Measurements from ENCODE around the gene STK32C. TPM values are rescaled to one million over a fixed set of nuclear protein-coding genes. Genes with fewer than 3 reads are reported as not detected.

STK32C gene
- 13.5 and 16.0 TPM in 2 replicates for total RNA-seq (2022)
- percentile 41 among the genes with signal in this experiment for Bru-seq, nascent RNA
- percentile 40 among the genes with signal in this experiment for BruChase-seq, experiment 1, labeled RNA remaining after a 6-hour chase
- BruChase-seq, experiment 2, labeled RNA remaining after a 2-hour chase: percentile 40 among the genes with signal in this experiment
- long read RNA-seq, partial matches to known transcripts: 1 of 27 reads
- long read RNA-seq, other reads (novel, unspliced or antisense): 22 of 27 reads

DNA sequence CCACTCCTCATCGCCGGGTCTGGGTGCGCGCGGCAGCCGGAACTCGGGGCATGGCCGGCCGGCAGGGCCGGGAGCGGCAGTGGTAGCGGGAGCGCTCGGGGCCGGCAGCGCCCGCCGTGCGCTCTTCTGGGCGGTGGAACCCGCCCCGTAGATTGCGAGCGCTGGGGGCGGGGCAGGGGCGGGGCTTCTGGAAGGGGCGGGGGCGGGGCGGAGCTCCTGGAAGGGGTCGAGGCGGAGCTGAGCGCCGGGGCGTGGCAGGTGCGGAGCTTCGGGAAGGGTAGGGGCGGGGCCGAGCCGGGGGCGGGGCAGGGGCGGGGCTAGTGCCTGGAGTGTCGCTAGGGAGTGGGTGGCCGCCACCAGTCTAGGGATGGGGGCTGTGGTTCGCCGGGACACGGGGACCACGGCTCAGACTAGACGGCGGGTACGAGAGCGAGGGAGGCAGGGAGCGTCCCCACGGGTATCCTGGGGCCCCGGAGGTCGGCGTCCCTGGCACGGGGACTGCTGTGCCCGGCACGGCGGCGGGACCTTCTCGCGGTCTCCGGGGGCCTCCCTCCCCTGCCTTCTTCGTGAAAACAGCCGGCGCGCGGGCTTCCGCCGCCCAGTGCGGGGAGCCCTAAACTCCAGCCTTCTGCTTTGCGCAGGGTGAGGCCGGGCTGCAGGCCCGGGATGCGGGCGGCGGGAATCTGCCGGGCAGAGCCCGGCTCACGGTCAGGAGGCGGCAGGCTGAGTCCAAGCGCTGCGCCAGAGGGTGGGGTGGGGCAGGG lies at the start of gene STK32C:
STK32C (minus strand) TSS at position 128 of the 764 bp plus-strand sequence; CDS start at position 11, 117 bp downstream.
- Mint-ChIP-seq H3K4me1 (ENCODE audit: low read depth, unreplicated experiment) (peaks cover 15% of the 10 kb centered on the region), H3K36me3 (ENCODE audit: insufficient read depth, unreplicated experiment) (peaks cover 28% of the 10 kb centered on the region), H3K4me3 (ENCODE audit: low read depth, unreplicated experiment) (peak within 1 kb of the TSS; percentile 80), H3K9me3 (ENCODE audit: low read depth, unreplicated experiment) (no peaks in the 10 kb centered on the region), H3K27me3 (ENCODE audit: unreplicated experiment) (no peaks in the 10 kb centered on the region), H3K27ac (ENCODE audit: unreplicated experiment) (peak within 1 kb of the TSS; percentile 35)
- intact Hi-C loops (cut with micrococcal nuclease; ENCODE audit: unreplicated experiment): no loop called here
- TF ChIP-seq, protein P1, sequence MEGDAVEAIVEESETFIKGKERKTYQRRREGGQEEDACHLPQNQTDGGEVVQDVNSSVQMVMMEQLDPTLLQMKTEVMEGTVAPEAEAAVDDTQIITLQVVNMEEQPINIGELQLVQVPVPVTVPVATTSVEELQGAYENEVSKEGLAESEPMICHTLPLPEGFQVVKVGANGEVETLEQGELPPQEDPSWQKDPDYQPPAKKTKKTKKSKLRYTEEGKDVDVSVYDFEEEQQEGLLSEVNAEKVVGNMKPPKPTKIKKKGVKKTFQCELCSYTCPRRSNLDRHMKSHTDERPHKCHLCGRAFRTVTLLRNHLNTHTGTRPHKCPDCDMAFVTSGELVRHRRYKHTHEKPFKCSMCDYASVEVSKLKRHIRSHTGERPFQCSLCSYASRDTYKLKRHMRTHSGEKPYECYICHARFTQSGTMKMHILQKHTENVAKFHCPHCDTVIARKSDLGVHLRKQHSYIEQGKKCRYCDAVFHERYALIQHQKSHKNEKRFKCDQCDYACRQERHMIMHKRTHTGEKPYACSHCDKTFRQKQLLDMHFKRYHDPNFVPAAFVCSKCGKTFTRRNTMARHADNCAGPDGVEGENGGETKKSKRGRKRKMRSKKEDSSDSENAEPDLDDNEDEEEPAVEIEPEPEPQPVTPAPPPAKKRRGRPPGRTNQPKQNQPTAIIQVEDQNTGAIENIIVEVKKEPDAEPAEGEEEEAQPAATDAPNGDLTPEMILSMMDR (IDR thresholded peaks at IDR 0.05; ENCODE audit: unreplicated experiment): no peak
- peak; percentile 80 for DNase-seq
- no TSS peak for BruUV-seq (replicated peaks)
- CTCF ChIA-PET: interaction anchor here (0.6 to 1.0 kb wide), 4 partner anchors 12 to 326 kb away, joined by 3 to 6 read pairs (median 4); no protein-coding TSS in a partner anchor

DNA sequence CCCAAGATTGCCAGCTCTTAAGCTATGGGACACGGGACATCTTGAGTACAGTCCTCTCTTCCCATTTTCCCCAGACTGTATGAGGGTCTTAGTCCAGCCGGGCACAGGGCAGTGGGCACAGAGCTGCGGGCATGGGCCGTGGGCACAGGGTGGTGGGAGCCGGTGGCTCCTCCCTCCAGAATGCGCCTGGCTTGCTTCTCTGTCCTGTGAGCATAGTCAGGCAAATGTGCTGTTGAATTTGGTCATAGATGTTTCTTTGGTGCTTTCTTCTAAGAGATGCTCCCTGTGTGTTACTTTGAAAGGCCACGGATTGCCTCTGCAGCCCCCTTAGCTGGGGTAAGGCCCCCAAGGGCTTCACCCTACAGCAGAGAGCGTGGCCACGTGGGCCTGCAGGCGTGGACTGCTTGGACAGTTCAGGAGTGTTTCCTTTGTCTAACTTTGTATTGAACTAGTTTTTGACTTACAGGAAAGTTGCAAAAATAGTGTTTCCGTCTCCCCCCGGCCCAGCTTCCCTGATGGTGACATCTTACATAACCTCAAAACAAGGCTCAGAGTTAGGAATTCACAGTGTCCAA lies 49.0 kb upstream of the STK32C start:
- Mint-ChIP-seq H3K36me3 (ENCODE audit: insufficient read depth, unreplicated experiment) (peaks cover 6% of the 10 kb centered on the region), H3K9me3 (ENCODE audit: low read depth, unreplicated experiment) (no peaks in the 10 kb centered on the region), H3K27me3 (ENCODE audit: unreplicated experiment) (no peaks in the 10 kb centered on the region), H3K4me3 (ENCODE audit: low read depth, unreplicated experiment) (no peak overlapping the region), H3K27ac (ENCODE audit: unreplicated experiment) (no peak overlapping the region), H3K4me1 (ENCODE audit: low read depth, unreplicated experiment) (no peaks in the 10 kb centered on the region)
- intact Hi-C loops (cut with micrococcal nuclease; ENCODE audit: unreplicated experiment): no loop called here
- no TSS peak for BruUV-seq (replicated peaks)
- CTCF ChIA-PET: no interaction called here
- no peak for DNase-seq
- TF ChIP-seq, protein P1 (IDR thresholded peaks at IDR 0.05; ENCODE audit: unreplicated experiment): no peak

DNA sequence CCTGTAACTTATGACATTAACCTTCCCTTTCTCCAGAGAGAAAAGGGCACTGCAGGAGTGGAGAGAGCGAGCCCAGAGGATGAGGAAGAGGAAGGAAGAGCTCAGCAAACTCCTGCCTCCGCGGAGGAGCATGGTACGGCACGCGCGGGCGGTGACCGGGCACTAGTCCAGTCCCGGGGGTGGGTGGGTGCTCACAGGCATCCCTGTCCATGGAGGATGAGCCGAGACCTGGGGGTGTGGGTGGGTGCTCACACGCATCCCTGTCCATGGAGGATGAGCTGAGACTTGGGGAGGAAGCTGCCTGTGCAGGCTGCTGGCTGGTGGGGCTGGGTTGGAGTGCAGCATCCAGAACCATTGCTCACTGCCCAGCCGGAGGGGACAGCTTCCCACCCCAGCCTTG lies 48.0 kb upstream of the STK32C start:
- Mint-ChIP-seq H3K4me1 (ENCODE audit: low read depth, unreplicated experiment) (no peaks in the 10 kb centered on the region), H3K4me3 (ENCODE audit: low read depth, unreplicated experiment) (no peak overlapping the region), H3K27me3 (ENCODE audit: unreplicated experiment) (no peaks in the 10 kb centered on the region), H3K9me3 (ENCODE audit: low read depth, unreplicated experiment) (no peaks in the 10 kb centered on the region), H3K36me3 (ENCODE audit: insufficient read depth, unreplicated experiment) (peaks cover 6% of the 10 kb centered on the region), H3K27ac (ENCODE audit: unreplicated experiment) (no peak overlapping the region)
- TF ChIP-seq, protein P1 (IDR thresholded peaks at IDR 0.05; ENCODE audit: unreplicated experiment): no peak
- CTCF ChIA-PET: no interaction called here
- intact Hi-C loops (cut with micrococcal nuclease; ENCODE audit: unreplicated experiment): no loop called here
- no peak for DNase-seq
- BruUV-seq (replicated peaks): no TSS peak

DNA sequence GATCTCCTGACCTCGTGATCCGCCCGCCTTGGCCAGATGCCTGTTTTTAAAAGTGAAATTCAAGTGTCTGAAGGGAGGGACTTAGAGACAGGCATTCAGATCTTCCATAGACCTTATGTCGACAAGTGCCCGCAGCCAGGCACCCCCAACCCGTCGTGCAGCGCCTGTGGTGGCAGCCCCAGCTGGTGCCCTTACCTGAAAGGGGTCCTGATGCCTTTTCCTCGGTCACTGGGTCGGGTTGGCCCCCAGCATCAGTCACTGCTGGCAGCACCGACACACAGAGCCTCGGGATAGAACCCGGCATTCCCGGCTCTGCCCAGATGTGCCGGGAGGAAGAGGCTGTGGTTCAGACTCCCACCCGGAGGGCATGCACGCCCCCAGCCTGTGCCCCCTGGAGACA lies 47.5 kb upstream of the STK32C start:
- CTCF ChIA-PET: no interaction called here
- H3K36me3 Mint-ChIP-seq (ENCODE audit: insufficient read depth, unreplicated experiment): peaks cover 6% of the 10 kb centered on the region
- intact Hi-C loops (cut with micrococcal nuclease; ENCODE audit: unreplicated experiment): no loop called here
- TF ChIP-seq, protein P1 (IDR thresholded peaks at IDR 0.05; ENCODE audit: unreplicated experiment): no peak
- DNase-seq: no peak
- H3K4me3 Mint-ChIP-seq (ENCODE audit: low read depth, unreplicated experiment): no peak overlapping the region
- BruUV-seq (replicated peaks): no TSS peak
- H3K27ac Mint-ChIP-seq (ENCODE audit: unreplicated experiment): no peak overlapping the region
- H3K4me1 Mint-ChIP-seq (ENCODE audit: low read depth, unreplicated experiment): no peaks in the 10 kb centered on the region
- H3K27me3 Mint-ChIP-seq (ENCODE audit: unreplicated experiment): no peaks in the 10 kb centered on the region
- no peaks in the 10 kb centered on the region for H3K9me3 Mint-ChIP-seq (ENCODE audit: low read depth, unreplicated experiment)
